Stimulated activated CD8-positive, alpha-beta memory T cell treated with anti-CD3 and anti-CD28 coated beads, Interleukin-7, amount 100 ng/mL, for 4 hours (primary cell): ENCODE data around the gene ABLIM2.
"Not testable (repeated sequence)": the region's sequence is repeated elsewhere in the genome, so short reads cannot be mapped to it uniquely, and the experiment has no call there.

Experiments
- DNase-seq, 2 donors: peaks; one replicate each; pipeline ENCODE4 v3.0.0-alpha.2; 2020; ENCODE audit warnings: low read depth in 2 of 2

Gene ABLIM2

DNA sequence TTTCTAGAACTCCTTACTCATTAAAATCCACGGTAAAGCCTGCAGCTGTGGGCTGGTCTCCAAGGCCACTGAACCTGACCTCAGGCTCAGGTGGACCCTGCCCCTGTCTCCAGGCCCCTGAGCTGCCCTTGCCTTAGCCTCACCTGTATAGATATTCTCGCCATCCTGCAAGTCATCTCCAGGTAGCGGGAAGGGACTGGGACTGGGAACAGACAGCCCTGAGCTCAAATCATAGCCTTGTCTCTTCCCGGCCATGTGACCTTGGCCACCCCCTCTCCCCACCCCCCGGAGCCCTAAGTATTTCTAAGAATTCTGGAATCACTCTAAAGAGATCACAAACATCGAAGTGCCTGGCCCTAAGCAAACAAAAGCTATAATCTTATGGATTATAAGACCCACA, 17.7 kb downstream of the ABLIM2 start:
- no peak for DNase-seq

- DNase-seq: not testable (repeated sequence)
Observed at GRCh38 chr4:8139726-8140125, 18.9 kb downstream of the ABLIM2 start.

DNA sequence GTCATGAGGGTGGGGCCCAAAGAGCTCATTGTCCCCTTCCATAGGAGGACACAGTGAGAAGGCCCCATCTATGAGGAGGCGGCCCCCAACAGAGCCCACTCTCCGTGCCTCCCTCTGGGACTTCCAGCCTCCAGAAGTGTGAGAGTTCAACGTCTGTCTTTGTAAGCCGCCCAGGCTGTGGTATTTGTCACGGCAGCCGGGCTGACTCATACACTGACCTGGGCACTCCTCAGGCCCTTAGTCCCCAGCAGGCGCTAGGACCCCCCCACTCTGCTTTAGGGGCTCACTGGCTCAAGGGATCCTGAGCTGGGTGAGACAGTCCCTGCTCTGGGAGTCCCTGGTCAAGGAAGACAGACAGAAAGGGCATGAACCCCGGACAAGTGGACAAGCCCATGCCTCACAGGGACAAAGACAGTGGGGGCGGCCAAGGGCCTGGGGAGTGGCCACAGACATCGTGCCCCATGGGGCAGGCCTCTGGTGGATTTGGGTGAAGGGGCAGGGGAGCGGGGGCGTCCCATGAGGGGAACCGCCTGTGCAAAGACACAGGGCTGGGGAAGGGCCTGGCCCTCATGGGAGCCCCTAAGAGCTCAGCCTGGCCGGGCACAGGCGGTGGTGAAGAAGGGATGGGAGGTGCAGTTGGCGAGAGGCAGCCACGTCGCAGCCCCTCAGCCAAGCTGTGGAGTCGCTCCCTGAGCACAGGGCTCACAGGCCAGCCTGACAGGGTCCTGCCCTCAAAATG, 21.5 kb downstream of the ABLIM2 start:
- no peak for DNase-seq

DNA sequence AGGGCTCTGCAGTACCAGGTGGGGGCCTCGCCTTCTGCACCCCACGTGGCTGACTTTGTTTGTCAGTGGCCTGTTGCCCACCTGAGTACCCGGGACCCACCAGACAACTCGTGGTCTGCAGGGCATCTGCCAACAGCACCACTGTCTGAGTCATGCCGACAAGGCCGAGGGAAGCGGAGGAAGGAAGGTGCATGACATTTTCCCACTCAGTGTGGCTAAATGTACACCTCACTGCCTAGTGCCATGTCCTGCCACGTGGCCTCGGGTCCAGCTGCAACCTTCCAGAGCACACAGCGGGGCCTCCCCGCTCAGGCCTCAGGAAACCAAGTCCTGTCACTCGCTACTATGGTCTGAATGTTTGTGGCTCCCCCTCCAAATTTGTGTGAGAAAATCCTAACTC, 22.1 kb downstream of the ABLIM2 start:
- no peak for DNase-seq

- no peak for DNase-seq
Observed at GRCh38 chr4:8135666-8136065, 22.9 kb downstream of the ABLIM2 start.

DNA sequence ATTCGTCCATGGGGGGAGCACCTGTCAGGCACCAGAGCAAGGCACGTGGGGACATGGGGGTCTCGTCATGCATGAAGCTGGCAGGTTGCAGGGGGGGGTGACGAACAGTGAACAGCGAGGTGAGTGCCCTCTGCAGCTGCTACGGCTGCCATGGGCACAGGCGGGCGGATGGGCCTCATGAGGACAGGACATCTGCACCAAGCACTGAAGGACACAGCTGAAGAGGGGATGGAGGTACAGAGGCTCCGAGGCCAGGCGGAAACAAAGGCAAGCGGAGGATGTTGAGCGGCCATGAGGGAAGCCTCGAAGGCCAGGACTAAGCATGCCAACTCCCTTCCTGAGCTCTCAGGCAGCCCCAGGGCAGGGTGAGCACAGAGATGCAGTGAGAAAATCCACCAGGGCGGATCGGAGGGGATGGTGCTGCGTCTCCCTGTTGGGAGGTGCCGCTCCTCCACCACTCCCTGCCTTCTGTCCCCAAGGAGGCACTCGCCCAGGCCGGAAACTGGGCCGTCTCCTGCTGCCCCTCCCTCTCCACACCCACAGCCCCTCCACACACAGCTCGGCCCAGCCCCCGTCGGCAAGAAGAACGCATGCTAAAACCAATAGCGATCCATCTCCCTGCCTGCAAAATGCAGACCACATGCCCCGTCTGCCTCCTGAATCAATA, 24.6 kb downstream of the ABLIM2 start:
- DNase-seq: no peak

- no peak for DNase-seq
Observed at GRCh38 chr4:8132947-8133705, 25.5 kb downstream of the ABLIM2 start.

DNA sequence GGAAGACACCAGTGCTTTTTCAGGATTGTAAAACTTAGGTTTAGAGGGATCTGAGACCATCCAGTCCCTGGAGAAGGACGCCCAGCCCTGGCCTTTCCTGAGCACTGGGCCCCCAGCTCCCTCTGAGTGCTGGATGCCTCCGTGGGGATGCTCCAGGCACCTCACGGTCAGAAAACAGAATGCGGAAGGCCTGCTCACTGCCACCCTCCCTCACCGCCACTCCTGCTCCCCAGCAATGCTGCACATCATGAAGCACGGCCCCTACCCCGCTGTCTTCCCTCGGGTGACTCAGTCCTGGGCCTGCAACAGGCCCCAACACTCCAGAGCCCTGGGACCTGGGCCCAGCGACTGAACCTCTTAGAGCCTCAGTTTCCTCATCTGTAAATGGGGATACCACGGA, 26.2 kb downstream of the ABLIM2 start:
- DNase-seq: no peak

GRCh38 chr4:8131826-8132225, 26.8 kb downstream of the ABLIM2 start:
- no peak for DNase-seq

GRCh38 chr4:8131210-8131609, 27.4 kb downstream of the ABLIM2 start:
- DNase-seq: no peak

DNA sequence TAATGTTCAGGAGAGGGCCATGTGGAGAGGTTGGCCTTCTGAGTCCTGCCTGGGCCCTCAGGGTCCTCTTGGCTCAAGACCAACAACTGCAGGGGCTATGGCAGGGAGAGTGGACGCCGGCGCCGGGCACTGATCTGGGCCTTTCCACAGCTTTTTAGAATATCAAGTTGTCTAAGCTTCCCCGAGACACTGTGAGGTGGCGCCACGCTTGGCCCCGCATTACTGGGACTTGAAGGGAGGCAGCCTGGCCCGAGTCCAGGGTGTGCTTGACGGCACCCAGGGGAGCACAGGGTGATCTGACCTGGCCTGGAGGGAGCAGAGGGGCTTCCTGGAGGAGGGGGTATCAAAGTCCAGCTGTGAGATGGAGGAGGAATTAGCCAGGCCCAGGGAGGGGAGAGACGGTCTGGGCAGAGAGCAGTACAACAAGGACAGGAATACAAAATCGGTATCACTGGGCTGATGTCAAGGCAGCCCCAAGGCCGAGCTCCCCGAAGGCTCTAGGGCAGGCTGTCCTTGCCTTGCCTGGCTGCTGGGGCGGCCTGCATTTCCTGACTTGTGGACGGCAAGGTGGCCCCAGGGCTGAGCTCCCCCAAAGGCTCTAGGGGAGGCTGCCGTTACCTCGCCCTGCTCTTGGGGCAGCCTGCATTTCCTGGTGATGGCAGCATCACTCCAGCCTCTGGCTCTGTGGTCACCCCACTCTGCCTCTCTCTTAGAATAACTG, 28.1 kb downstream of the ABLIM2 start:
- no peak for DNase-seq

GRCh38 chr4:8129785-8130184, 28.8 kb downstream of the ABLIM2 start:
- no peak for DNase-seq

- no peak for DNase-seq
Observed at GRCh38 chr4:8129136-8129535, 29.5 kb downstream of the ABLIM2 start.

- no peak for DNase-seq
Observed at GRCh38 chr4:8128100-8128856, 30.3 kb downstream of the ABLIM2 start.

DNA sequence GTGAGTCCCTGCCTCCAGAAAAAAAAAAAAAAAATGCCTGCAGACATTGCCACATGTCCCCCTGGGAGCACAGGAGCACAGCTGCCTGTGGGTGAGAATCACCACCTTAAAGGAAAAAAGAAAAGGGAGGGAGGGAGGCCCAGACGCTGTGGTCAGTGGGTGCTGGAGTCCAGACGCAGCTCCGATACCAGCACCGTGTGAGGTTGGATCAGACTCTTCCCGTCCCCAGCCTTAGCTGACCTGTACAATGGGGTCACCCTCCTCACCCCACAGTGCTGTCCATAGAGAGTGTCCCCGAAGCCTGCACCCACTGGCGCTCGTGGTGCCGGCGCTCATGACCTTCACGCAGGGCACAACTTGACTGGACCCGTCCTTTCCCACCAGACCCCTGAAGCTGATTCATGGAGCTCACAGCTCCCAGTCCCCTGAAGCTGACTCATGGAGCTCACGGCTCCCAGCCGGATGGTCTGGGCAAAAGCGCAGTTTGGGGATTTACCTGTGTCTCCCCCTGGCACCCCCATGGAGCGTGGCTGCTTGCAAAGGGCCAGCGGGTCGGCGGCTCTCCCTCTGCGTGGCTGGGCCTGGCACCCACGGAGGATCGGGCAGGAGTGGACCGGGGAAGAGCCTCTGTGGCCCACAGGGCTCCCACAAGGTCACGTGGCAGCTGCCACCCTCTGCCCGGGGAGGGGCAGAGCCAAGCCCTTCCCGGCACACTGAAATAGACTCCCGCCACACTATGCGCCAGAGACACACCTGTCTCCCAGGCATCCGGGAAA, 31.4 kb downstream of the ABLIM2 start:
- DNase-seq: no peak

- DNase-seq: no peak
Observed at GRCh38 chr4:8126523-8126922, 32.1 kb downstream of the ABLIM2 start.

GRCh38 chr4:8125526-8126056, 33.0 kb downstream of the ABLIM2 start:
- DNase-seq: no peak

GRCh38 chr4:8123870-8124269, 34.7 kb downstream of the ABLIM2 start:
- no peak for DNase-seq

GRCh38 chr4:8123389-8123788, 35.2 kb downstream of the ABLIM2 start:
- DNase-seq: no peak

- no peak for DNase-seq
Observed at GRCh38 chr4:8122746-8123145, 35.9 kb downstream of the ABLIM2 start.
